Measurements from ENCODE around the gene GAN. TPM values are rescaled to one million over a fixed set of nuclear protein-coding genes. Genes with fewer than 3 reads are reported as not detected.

GAN gene, protein sequence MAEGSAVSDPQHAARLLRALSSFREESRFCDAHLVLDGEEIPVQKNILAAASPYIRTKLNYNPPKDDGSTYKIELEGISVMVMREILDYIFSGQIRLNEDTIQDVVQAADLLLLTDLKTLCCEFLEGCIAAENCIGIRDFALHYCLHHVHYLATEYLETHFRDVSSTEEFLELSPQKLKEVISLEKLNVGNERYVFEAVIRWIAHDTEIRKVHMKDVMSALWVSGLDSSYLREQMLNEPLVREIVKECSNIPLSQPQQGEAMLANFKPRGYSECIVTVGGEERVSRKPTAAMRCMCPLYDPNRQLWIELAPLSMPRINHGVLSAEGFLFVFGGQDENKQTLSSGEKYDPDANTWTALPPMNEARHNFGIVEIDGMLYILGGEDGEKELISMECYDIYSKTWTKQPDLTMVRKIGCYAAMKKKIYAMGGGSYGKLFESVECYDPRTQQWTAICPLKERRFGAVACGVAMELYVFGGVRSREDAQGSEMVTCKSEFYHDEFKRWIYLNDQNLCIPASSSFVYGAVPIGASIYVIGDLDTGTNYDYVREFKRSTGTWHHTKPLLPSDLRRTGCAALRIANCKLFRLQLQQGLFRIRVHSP
- 4.3 and 5.6 TPM in 2 replicates for total RNA-seq

- no peak for TF ChIP-seq CTCF (conservative IDR thresholded peaks at IDR 0.05; ENCODE audit: low read depth, low read length)
- peak within 1 kb of the TSS; percentile 99 for H3K4me3 ChIP-seq (ENCODE audit: low read depth, low read length)
- DNase-seq (ENCODE audit: low read depth): peak; percentile 52
Observed at GRCh38 chr16:81314603-81315270, at the start of gene GAN. Gene GAN, plus strand, starts transcription at chr16:81314962. Its CDS starts 152 bp downstream, at chr16:81315114.

- no peak for TF ChIP-seq CTCF (conservative IDR thresholded peaks at IDR 0.05; ENCODE audit: low read depth, low read length)
- DNase-seq (ENCODE audit: low read depth): no peak
Observed at GRCh38 chr16:81265052-81265451, 49.7 kb upstream of the GAN start.

DNA sequence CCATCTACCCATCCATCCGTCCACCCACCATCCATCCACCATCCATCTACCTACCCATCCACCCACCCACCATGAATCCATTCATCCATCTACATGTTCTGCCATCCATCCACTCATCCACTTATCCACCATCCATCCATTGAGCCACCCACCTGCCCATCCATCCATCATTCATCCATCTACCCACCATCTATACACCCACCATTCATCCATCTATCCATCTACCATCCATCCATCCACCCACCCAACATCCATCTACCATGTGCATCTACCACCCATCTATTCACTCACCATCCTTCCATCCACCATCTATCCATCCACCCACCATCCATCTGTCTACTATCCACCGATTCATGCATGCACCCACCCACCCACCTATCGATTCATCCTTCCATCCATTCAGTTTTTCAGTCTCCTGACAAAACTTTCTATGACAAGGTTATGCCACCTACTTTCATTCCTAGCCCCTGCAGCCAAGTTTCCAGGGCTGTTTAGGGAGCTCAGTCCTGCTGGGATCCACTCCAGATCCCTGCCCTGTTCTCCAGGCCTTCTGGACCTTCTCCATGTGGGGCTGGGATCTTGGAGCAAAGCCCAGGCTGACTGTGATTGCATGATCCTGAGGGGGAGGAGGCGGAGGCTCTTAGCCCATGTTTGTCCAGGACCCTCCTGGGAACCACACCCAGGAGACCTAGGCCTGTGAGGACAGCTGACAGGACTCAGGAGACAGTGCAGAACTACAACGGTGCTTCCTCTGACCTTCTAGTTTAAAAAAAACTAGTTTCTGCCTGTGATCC is 48.9 kb upstream of the GAN start:
- no peak overlapping the region for H3K4me3 ChIP-seq (ENCODE audit: low read depth, low read length)
- no peak for TF ChIP-seq CTCF (conservative IDR thresholded peaks at IDR 0.05; ENCODE audit: low read depth, low read length)
- DNase-seq (ENCODE audit: low read depth): no peak

More at GRCh38 chr16:81265052-81265451, 49.7 kb upstream of the GAN start:
- H3K4me3 ChIP-seq (ENCODE audit: low read depth, low read length): no peak overlapping the region

DNA sequence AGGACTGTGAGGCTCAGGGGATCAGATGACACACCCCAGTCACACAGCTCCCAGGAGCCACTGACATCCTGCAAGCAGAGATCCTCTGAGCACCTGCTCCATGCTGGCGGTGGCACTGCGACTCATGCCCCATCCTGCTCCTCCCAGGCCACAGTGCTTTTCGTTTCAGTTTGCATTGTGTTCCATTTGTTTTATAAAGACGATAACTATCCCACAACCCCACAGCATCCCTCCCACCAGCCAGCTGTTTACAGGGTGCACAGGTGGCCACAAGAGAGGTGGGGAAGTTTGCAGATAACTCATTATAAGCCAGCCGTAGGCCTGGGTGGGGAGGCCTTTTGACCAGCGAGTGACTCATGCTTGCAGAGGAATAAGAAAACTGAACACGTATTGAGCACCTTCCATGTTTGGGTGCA is 48.1 kb upstream of the GAN start:
- DNase-seq (ENCODE audit: low read depth): no peak
- no peak for TF ChIP-seq CTCF (conservative IDR thresholded peaks at IDR 0.05; ENCODE audit: low read depth, low read length)
- H3K4me3 ChIP-seq (ENCODE audit: low read depth, low read length): no peak overlapping the region

DNA sequence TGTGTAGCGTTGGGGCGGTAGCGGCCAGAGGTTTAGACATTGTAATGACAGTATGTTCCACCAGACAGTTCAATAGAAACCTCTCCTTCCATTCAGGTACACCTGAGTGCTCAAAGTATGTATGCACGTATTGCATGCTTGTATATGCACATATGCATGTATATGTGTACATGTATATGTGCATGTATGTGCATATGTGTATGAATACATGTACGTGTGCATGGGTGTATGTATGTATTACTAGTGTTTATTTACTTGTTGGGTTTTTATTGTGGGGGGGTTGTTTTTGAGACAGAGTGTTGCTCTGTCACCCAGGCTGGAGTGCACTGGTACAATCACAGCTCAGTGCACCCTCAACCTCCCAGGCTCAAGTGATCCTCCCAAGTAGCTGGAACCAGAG is 46.3 kb upstream of the GAN start:
- DNase-seq (ENCODE audit: low read depth): no peak
- no peak for TF ChIP-seq CTCF (conservative IDR thresholded peaks at IDR 0.05; ENCODE audit: low read depth, low read length)
- no peak overlapping the region for H3K4me3 ChIP-seq (ENCODE audit: low read depth, low read length)

- H3K4me3 ChIP-seq (ENCODE audit: low read depth, low read length): no peak overlapping the region
- no peak for DNase-seq (ENCODE audit: low read depth)
- no peak for TF ChIP-seq CTCF (conservative IDR thresholded peaks at IDR 0.05; ENCODE audit: low read depth, low read length)
Observed at GRCh38 chr16:81273223-81273950, 41.4 kb upstream of the GAN start.

All from epithelial cell of proximal tubule (primary cell).